ENCODE data around the gene SGPP1.

The SGPP1 gene

DNA sequence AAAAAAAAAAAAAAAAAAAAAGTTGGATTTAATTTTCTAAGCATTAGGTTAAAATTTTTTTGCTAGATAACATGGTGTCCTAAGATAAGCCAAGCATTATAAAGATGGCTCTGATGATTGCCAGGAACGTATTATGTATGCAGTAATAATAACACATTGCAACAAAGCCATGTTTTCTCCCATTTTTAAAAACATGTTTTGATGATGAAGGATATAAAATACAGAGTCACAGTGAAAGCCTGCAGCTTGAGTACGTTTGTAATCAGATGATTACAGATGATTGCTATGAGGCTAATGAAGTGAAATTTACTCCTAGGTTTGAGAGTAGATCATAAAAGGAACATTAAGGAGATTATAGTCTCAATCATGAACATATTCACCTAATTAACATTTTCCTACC, 72.9 kb downstream of the SGPP1 start:
- Mint-ChIP-seq H3K4me1 (no peaks in the 10 kb centered on the region), H3K27ac (no peak overlapping the region), H3K36me3 (ENCODE audit: low read depth) (peaks cover 3% of the 10 kb centered on the region), H3K9me3 (no peaks in the 10 kb centered on the region), H3K4me3 (no peak overlapping the region), H3K27me3 (ENCODE audit: low read depth) (peaks cover 3% of the 10 kb centered on the region)
- TF ChIP-seq, protein P1, sequence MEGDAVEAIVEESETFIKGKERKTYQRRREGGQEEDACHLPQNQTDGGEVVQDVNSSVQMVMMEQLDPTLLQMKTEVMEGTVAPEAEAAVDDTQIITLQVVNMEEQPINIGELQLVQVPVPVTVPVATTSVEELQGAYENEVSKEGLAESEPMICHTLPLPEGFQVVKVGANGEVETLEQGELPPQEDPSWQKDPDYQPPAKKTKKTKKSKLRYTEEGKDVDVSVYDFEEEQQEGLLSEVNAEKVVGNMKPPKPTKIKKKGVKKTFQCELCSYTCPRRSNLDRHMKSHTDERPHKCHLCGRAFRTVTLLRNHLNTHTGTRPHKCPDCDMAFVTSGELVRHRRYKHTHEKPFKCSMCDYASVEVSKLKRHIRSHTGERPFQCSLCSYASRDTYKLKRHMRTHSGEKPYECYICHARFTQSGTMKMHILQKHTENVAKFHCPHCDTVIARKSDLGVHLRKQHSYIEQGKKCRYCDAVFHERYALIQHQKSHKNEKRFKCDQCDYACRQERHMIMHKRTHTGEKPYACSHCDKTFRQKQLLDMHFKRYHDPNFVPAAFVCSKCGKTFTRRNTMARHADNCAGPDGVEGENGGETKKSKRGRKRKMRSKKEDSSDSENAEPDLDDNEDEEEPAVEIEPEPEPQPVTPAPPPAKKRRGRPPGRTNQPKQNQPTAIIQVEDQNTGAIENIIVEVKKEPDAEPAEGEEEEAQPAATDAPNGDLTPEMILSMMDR (IDR thresholded peaks at IDR 0.05; ENCODE audit: unreplicated experiment in 3 of 3), result no peak

DNA sequence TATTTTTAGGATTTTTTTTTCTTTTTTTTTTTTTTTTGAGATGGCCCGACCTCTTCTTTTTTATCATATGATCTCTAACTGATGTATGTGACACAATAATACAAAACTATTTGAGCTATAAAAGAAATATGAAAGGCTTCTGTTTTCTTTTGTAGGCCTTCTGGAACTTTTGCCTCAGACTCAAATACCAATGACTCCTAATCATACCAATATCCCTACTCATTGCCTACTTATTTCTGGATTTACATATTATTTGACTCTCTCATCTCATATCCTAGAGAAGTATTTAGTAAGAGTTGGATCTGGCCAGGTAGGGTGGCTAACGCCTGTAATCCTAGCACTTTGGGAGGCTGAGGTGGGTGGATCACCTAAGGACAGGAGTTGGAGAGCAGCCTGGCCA, 73.5 kb downstream of the SGPP1 start:
- TF ChIP-seq, protein P1 (IDR thresholded peaks at IDR 0.05; ENCODE audit: unreplicated experiment in 3 of 3), result no peak
- H3K9me3 Mint-ChIP-seq, result no peaks in the 10 kb centered on the region
- H3K4me1 Mint-ChIP-seq, result no peaks in the 10 kb centered on the region
- peaks cover 3% of the 10 kb centered on the region for H3K27me3 Mint-ChIP-seq (ENCODE audit: low read depth)
- peaks cover under 1% of the 10 kb centered on the region for H3K36me3 Mint-ChIP-seq (ENCODE audit: low read depth)
- no peak overlapping the region for H3K27ac Mint-ChIP-seq
- no peak overlapping the region for H3K4me3 Mint-ChIP-seq

GRCh38 chr14:63652406-63652805, 75.5 kb downstream of the SGPP1 start:
- TF ChIP-seq, protein P1 (IDR thresholded peaks at IDR 0.05; ENCODE audit: unreplicated experiment in 3 of 3), result no peak
- Mint-ChIP-seq H3K36me3 (ENCODE audit: low read depth) (no peaks in the 10 kb centered on the region), H3K27me3 (ENCODE audit: low read depth) (peaks cover 3% of the 10 kb centered on the region), H3K9me3 (no peaks in the 10 kb centered on the region), H3K4me1 (no peaks in the 10 kb centered on the region), H3K4me3 (no peak overlapping the region), H3K27ac (no peak overlapping the region)

- Mint-ChIP-seq H3K9me3 (no peaks in the 10 kb centered on the region), H3K27me3 (ENCODE audit: low read depth) (peaks cover 3% of the 10 kb centered on the region), H3K27ac (no peak overlapping the region), H3K4me1 (no peaks in the 10 kb centered on the region), H3K4me3 (no peak overlapping the region), H3K36me3 (ENCODE audit: low read depth) (no peaks in the 10 kb centered on the region)
- TF ChIP-seq, protein P1 (IDR thresholded peaks at IDR 0.05; ENCODE audit: unreplicated experiment in 3 of 3), result no peak
Measured at GRCh38 chr14:63650256-63650952, 77.5 kb downstream of the SGPP1 start.

DNA sequence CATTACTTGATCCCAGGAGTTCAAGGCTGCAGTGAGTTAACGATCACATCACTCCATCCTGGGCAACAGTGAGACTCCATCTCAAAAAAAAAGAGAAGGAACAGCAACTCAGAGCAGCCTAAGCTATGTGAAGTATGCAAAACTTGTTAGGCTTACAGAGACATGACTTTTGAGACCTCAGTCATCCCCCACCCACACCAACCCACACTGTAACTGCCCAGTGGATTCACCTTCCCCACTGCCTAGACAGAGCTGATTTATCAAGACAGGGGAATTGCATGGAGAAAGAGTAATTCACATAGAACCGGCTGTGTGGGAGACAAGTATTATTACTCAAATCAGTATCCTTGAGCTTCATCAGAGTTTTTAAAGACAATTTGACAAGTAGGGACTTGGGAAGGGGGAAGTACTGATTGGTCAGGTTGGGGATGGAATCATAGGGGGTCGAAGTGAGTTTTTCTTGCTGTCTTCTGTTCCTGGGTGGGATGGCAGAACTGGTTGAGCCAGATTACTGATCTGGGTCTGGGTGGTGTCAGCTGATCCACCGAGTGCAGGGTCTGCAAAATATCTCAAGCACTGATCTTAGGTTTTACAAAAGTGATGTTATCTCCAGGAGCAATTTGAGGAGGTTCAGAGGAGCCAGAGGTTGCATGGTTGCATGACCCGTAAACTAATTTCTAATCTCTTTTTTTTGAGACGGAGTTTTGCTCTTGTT, 80.0 kb downstream of the SGPP1 start:
- Mint-ChIP-seq H3K4me1 (no peaks in the 10 kb centered on the region), H3K4me3 (no peak overlapping the region), H3K27ac (peak overlapping the region in 1 of 3 experiments; percentile 2), H3K9me3 (no peaks in the 10 kb centered on the region), H3K36me3 (ENCODE audit: low read depth) (no peaks in the 10 kb centered on the region), H3K27me3 (ENCODE audit: low read depth) (peaks cover 3% of the 10 kb centered on the region)
- TF ChIP-seq, protein P1 (IDR thresholded peaks at IDR 0.05; ENCODE audit: unreplicated experiment in 3 of 3), result no peak
